Psoas muscle (tissue), 8 donors: ENCODE measurements around the gene PAX4. TPM values are rescaled to one million over a fixed set of nuclear protein-coding genes. Genes with fewer than 3 reads are reported as not detected.
A peak's percentile ranks its signal among the peaks of the same experiment; 100 is the strongest.

ENCODE experiments used
- ATAC-seq, 4 donors: fragments of 200-7000 bp; cut with Tn5 transposase; one replicate each; pipeline ENCODE4 v1.9.1; 2020; ENCODE audit warnings: moderate library complexity in 3 of 4, mild to moderate bottlenecking in 2 of 4
- DNase-seq, 2 donors: peaks; one replicate each; pipeline ENCODE4 v3.0.0-alpha.2; 2020
- H3K27ac ChIP-seq: fragments of 200-600 bp; one replicate; pipeline ENCODE4 v1.8.0; 2022
- H3K27me3 ChIP-seq, 3 donors: fragments of 200-600 bp in 1 of 3; one replicate each; pipeline versions ENCODE4 v1.6.1 to v1.8.0; 2013 to 2022; ENCODE audit warnings: low read length in 2 of 3, mild to moderate bottlenecking in 2 of 3, moderate library complexity in 1 of 3; ENCODE audit not compliant: insufficient read depth in 3 of 3
- H3K36me3 ChIP-seq, 2 donors: fragments of 200-600 bp in 1 of 2; one replicate each; pipeline versions ENCODE4 v1.6.1 to v1.8.0; 2013 to 2022; ENCODE audit warnings: low read depth in 1 of 2, mild to moderate bottlenecking in 1 of 2, moderate library complexity in 1 of 2; ENCODE audit not compliant: insufficient read depth in 1 of 2
- H3K4me1 ChIP-seq: fragments of 200-600 bp; one replicate; pipeline ENCODE4 v1.8.0; 2022
- H3K4me3 ChIP-seq: fragments of 200-600 bp; one replicate; pipeline ENCODE4 v1.8.0; 2022; ENCODE audit warnings: mild to moderate bottlenecking
- H3K9me3 ChIP-seq: fragments of 200-600 bp; one replicate; pipeline ENCODE4 v1.8.0; 2022
- WGBS, 3 donors: extraction: QIAGEN DNeasy Blood & Tissue Kit; methylation state at CpG; one replicate each; pipeline versions ENCODE4 v1.1.6 to v1.1.7; 2013; 5-methylcytosine and 5-hydroxymethylcytosine counted together
- intact Hi-C, 2 donors: fragments of 100-400 bp; cut with DNase I; formaldehyde crosslinking; loops; one replicate each; pipeline versions ENCODE4 v1.11.0 to v1.14.2; 2022
- polyA plus RNA-seq, 3 donors: library from polyadenylated mRNA; stranded (reverse); fragments of 200-250 nt; gene quantifications; one replicate each; pipeline ENCODE4 v1.2.3, GENCODE V29; 2013
- total RNA-seq, 4 donors: library from RNA; stranded (reverse); fragmentation: NEBNext Ultra II Directional in 2 of 4; extraction: Animal tissue kit (Norgen Biotek cat#: 25700) in 2 of 4; gene quantifications; one replicate each; pipeline versions ENCODE4 v1.2.1 to v1.2.4, GENCODE V29; 2021 to 2023
- TF ChIP-seq, protein P1 (sequence below): fragments of 200-600 bp; IDR thresholded peaks from one replicate; pipeline ENCODE4 v1.8.0; 2022; ENCODE audit warnings: antibody characterized with exemption
- donor health status: healthy with polysubstance abuse.
- donor health status: DM: no; HTN: no; CAD: no; lungs with moderate emphysema.
- donor health status: Bipolar disorder and iron deficiency.
- donor health status: healthy.
- donor health status: DM: yes; HTN: yes; CAD: no.
- donor health status: DM: no; HTN: no; CAD: no.
- donor health status: DM: no; HTN: no; CAD: no.
- donor health status: DM: yes; HTN: yes; CAD: no.

The PAX4 gene
- total and polyA plus RNA-seq, 7 donors: not detected

DNA sequence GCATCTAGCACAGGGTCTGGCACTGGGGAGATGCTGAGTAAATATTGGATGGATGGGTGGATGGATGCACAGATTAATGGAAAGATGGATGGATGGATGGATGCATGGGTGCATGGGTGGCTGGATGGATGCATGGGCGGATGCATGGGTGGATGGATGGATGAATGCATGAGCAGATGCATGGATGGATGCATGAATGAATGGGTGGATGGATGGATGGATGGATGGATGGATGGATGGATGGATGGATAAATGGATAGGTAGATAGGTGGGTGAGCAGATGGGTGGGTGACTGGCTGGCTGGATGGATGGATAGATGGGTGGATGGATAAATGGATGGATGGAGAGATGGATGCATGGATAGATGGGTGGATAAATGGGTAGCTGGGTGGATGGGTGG is 5.7 kb downstream of the PAX4 start:
- TF ChIP-seq, protein P1, sequence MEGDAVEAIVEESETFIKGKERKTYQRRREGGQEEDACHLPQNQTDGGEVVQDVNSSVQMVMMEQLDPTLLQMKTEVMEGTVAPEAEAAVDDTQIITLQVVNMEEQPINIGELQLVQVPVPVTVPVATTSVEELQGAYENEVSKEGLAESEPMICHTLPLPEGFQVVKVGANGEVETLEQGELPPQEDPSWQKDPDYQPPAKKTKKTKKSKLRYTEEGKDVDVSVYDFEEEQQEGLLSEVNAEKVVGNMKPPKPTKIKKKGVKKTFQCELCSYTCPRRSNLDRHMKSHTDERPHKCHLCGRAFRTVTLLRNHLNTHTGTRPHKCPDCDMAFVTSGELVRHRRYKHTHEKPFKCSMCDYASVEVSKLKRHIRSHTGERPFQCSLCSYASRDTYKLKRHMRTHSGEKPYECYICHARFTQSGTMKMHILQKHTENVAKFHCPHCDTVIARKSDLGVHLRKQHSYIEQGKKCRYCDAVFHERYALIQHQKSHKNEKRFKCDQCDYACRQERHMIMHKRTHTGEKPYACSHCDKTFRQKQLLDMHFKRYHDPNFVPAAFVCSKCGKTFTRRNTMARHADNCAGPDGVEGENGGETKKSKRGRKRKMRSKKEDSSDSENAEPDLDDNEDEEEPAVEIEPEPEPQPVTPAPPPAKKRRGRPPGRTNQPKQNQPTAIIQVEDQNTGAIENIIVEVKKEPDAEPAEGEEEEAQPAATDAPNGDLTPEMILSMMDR: no peak
- Histone ChIP-seq H3K4me3 (no peak overlapping the region), H3K4me1 (no peaks in the 10 kb centered on the region), H3K9me3 (no peaks in the 10 kb centered on the region), H3K27me3 (peaks cover 0 to 13% (median 13%) of the 10 kb centered on the region in 3 donors), H3K27ac (no peak overlapping the region), H3K36me3 (no peaks in the 10 kb centered on the region)
- ATAC-seq (no peak), DNase-seq (no peak)
- 77 to 94% (median 81%) methylated on average over 1 of the region's 1 CpG for WGBS, 3 donors
- intact Hi-C loops: no loop called here

DNA sequence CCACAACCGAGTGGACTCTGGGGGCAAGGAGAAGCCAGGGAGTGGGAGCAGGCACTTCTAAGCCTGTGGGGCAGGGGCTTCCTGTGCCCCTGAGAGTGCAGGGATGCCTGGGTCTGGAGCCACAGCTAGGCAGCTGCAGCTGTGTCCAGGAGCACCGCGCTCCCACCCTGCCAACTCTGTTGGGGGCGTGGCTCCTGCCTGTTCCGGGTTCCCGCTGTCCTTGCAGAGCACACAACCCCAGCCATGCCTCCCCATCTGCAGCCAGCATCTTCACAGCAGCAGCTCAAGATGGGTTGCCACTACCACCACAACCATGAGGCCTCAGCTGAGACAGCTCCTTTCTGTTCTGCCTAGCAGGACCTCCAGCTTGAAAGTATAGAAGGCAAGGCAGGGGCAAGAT is 8.6 kb downstream of the PAX4 start:
- DNase-seq (no peak), ATAC-seq (no peak)
- H3K27me3 ChIP-seq: peaks cover 0 to 11% (median 6%) of the 10 kb centered on the region in 3 donors
- H3K36me3 ChIP-seq: no peaks in the 10 kb centered on the region
- 65 to 89% (median 85%) methylated on average over 6 of the region's 6 CpGs for WGBS, 3 donors
- intact Hi-C loops: no loop called here
- no peaks in the 10 kb centered on the region for H3K4me1 ChIP-seq
- no peak overlapping the region for H3K27ac ChIP-seq
- H3K4me3 ChIP-seq: no peak overlapping the region
- TF ChIP-seq, protein P1: no peak
- no peaks in the 10 kb centered on the region for H3K9me3 ChIP-seq

DNA sequence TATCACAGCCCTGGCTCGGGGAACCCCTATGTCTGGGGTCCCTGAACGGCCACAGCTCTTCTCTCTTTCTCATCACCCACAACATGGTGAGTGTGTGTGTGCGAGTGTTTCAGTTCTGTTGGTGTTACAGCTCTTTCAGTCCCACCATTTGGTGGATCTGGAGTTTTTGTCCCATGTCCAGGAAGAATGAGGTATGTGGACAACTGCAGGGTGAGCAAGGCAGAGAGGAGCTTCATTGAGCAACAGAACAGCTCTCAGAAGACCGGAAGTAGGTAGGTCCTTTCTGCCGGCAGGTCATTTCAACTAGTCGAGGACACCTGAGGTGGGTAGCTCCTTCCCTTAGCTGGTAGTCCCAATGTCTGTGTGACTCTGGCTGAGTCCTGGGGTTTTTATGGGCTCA is 9.5 kb downstream of the PAX4 start:
- Histone ChIP-seq H3K27me3 (peaks cover 0 to 11% (median 0%) of the 10 kb centered on the region in 3 donors), H3K4me1 (no peaks in the 10 kb centered on the region), H3K27ac (no peak overlapping the region), H3K4me3 (no peak overlapping the region), H3K9me3 (no peaks in the 10 kb centered on the region), H3K36me3 (no peaks in the 10 kb centered on the region)
- WGBS, 3 donors: 83 to 86% (median 86%) methylated on average over 6 of the region's 6 CpGs
- intact Hi-C loops: no loop called here
- ATAC-seq (no peak), DNase-seq (no peak)
- TF ChIP-seq, protein P1: no peak

DNA sequence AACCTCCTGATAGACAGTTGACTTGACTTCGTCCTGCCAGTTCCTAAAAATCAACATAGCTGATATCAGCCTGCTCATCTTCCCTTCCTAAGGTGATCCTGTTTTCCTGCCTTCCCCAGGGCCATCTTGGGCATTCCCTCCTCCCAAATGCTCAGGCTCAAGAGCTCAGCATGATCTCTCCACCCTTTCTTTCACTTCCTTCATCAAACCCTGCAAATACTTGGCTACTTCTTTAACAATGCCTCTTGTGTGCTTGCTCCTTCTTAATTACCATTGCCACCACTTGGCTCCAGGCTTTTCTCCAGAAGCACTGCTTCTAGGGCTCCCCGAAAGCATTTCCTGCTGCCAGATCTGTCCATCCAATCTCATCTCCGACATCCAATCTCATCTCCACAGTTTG is 17.1 kb downstream of the PAX4 start:
- no peaks in the 10 kb centered on the region for H3K4me1 ChIP-seq
- no peak overlapping the region for H3K27ac ChIP-seq
- DNase-seq (no peak), ATAC-seq (no peak)
- TF ChIP-seq, protein P1: no peak
- no peaks in the 10 kb centered on the region for H3K27me3 ChIP-seq
- 60 to 84% (median 74%) methylated on average over 3 of the region's 3 CpGs for WGBS, 3 donors
- H3K9me3 ChIP-seq: no peaks in the 10 kb centered on the region
- no peak overlapping the region for H3K4me3 ChIP-seq
- intact Hi-C loops: no loop called here
- no peaks in the 10 kb centered on the region for H3K36me3 ChIP-seq

DNA sequence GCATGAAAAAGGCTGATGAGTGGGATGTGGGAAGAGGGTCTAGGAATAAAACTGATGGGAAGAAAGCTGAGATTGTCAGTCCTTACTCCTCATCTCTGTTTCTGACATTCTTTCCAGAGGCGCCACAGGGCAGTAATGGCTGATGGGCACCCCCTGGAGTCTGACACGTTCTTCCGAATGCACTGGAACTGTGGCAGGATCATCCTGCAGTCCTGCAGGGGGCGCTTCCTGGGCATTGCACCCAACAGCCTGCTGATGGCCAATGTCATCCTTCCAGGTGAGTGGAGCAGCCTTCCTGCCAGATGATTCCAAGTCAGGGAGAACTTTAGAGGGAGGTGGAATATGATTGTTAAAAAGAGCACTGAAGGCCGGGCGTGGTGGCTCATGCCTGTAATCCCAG is 19.6 kb downstream of the PAX4 start:
- 50 to 65% (median 54%) methylated on average over 5 to 6 of the region's 6 CpGs for WGBS, 3 donors

More for the DNA sequence above, 19.6 kb downstream of the PAX4 start:
- ATAC-seq (no peak), DNase-seq (no peak)
- intact Hi-C loops: no loop called here
- no peaks in the 10 kb centered on the region for H3K4me1 ChIP-seq
- H3K27ac ChIP-seq: no peak overlapping the region
- no peak overlapping the region for H3K4me3 ChIP-seq
- H3K36me3 ChIP-seq: no peaks in the 10 kb centered on the region
- no peaks in the 10 kb centered on the region for H3K9me3 ChIP-seq
- TF ChIP-seq, protein P1: peak; percentile 6
- no peaks in the 10 kb centered on the region for H3K27me3 ChIP-seq
